NCI-H146 (cell line): ENCODE data around the gene ITPRIP.

ENCODE experiments used
- DNase-seq: peaks from one replicate; lab custom pipeline; 2025; lab: John Stamatoyannopoulos, UW

ITPRIP gene

DNA sequence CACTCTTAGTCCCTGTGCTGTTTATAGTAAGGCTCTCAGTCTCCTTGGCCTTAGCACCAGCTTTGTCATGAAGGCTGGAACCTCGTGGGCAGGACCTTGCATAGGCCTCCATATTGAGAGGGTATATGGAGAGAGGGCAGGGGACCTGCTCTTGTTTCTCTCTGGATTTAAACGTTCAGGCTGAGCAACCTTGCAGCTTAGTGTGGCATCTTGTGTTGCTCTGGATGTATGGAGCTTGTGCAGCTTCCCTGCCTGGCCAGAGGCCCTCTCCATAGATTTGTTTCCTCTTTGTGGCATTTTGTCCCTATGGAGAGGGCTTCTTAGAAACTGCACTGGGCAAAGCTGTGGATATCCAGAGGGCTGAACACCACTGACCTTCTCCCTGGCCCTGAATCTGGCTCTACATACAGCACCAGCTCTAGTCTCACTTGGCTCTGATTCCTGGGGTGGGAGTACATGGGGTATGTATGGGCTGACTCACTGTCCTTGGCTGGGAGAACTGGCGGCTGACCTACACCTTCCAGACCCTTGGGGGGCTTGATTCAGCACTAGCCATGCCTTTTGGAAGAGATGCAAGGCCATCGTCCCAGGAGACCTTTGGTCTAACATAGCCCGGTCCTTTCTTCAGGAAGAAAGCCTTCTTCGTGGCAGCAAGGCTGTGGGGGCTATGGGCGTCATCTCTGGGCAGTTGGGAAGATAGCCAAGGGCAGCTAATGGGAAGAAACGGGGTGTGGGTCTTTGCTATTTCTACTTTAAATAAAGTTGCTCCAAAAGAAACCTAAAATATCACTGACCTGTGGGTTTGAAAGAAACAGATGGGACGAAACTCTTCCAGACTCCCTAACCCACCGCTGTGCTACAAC is 30.5 kb downstream of the ITPRIP start:
- no peak for DNase-seq

DNA sequence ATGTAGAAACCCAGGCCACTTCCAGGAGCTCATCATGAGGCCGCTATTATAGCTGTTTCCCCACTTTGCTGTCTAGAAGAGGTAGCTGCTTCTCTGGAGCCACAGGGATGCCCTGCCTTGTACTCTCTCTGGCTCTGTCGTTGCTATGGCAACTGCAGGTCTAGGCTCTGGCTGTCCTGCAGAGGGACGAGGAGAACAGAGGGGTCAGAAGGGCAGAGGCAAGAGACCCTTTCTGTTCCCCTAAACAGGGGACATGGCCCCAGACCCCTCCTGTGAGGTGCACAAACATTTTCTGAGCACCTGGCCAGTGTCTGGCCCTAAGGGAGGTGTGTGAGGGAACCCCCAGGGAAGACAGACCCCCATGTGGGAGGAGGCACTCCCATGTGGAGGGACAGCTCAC is 31.4 kb downstream of the ITPRIP start:
- DNase-seq, result peak; percentile 20

GRCh38 chr10:104304927-104305326 is 33.3 kb downstream of the ITPRIP start:
- no peak for DNase-seq

GRCh38 chr10:104304356-104304745 is 33.9 kb downstream of the ITPRIP start:
- DNase-seq, result no peak

- DNase-seq, result no peak
These were observed 34.5 kb downstream of the ITPRIP start for GRCh38 chr10:104303594-104304355.

DNA sequence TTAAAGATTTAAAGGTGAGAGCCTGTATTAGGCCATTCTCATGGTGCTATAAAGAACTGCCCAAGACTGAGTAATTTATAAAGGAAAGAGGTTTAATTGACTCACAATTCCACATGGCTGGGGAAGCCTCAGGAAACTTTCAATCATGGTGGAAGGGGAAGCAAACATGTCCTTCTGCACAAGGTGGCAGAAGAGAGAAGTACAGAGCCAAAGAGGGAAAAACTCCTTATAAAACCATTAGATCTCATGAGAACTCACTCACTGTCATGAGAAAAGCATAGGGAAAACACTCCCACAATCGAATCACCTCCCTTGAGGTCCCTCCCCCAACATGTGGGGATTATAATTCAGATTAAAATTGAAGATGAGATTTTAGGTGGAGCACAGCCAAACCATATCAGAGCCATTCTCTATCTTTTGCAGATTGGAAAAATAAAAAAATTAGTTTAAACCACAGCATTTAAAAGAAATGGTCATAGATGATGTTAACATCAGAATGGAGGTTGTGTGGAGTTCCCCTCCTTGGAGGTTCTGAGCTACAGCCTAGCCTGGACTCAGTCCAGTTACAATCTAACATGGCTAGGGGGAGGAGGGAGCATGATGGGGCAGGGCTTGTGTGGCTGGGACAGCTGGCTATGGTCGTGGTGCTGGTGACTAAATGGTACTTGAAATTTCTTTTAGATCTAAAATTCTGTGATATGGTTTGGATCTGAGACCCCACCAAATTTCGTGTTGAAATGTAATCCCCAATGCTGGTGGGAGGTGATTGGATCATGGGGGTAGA is 36.2 kb downstream of the ITPRIP start:
- DNase-seq, result no peak

GRCh38 chr10:104300736-104301292 is 37.5 kb downstream of the ITPRIP start:
- DNase-seq, result peak; percentile 85

DNA sequence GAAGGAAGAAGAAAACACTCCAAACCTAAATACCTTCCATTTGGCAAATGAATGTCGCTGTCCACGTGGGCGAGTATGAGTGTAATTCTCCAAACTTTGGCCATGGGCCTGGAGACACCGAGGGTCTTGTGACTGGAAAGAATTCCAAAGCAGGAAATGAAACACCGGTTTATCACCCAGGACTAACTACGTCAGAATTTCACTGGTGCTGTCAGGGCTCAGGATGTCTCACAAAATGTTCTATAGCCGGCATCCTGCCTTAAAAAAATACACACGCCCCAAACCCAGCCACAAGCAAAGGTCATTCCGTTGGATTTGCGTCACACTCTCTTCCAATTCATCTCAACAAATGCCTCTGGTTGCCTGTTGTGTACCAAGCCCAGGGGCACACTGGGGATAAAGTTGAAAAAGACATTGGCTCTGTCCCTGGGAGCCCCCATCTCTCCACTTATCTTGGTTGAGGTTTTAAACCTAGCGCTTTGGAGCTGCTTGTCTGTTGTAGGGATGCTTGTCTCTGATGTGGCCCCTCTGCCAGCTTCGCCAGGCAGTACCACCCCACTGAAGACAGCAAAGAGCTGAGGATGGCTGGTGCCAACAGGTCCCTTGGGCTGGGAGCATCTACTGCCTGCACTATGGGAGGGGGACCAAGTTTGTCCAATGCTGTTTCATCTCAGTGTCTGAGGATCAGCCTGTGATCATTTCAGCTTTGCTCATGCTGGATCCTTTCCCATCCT is 38.1 kb downstream of the ITPRIP start:
- no peak for DNase-seq

DNA sequence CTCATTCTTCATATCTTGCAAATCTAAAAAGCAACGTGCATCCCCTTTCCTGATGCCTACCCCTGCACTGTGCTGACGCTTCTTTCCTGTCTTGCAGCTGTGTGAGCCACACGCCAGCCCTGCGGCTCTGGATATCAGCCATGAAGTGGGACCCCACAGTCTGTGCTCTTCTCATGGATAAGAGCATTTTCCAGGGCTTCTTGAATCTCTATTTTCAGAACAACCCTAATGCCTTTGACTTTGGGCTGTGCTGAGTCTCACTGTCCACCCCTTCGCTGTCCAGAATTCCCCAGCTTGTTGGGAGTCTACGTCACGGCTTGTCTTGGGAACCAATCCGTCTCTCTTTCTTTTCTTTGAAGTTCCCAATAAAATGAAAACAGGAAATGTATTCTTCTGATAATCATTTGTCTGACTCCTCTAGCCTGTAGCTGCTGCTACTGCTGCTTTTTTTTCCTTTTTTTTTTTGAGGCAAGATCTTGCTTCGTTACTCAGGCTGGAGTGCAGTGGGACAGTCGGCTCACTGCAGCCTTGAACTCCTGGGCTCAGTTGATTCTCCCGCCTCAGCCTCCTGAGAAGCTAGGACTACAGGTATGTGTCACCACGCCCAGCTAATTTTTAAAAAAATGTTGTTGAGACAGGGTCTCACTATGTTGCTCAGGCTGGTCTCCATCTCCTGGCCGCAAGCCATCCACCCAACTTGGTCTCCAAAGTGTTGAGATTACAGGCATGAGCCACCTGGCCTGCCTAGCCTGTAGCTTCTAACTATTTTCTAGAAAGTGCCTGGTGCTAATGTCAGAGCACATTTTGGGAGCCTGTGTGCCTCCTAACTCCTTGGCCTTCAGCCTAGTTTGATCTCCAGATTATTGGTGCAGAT is 39.0 kb downstream of the ITPRIP start:
- no peak for DNase-seq

DNA sequence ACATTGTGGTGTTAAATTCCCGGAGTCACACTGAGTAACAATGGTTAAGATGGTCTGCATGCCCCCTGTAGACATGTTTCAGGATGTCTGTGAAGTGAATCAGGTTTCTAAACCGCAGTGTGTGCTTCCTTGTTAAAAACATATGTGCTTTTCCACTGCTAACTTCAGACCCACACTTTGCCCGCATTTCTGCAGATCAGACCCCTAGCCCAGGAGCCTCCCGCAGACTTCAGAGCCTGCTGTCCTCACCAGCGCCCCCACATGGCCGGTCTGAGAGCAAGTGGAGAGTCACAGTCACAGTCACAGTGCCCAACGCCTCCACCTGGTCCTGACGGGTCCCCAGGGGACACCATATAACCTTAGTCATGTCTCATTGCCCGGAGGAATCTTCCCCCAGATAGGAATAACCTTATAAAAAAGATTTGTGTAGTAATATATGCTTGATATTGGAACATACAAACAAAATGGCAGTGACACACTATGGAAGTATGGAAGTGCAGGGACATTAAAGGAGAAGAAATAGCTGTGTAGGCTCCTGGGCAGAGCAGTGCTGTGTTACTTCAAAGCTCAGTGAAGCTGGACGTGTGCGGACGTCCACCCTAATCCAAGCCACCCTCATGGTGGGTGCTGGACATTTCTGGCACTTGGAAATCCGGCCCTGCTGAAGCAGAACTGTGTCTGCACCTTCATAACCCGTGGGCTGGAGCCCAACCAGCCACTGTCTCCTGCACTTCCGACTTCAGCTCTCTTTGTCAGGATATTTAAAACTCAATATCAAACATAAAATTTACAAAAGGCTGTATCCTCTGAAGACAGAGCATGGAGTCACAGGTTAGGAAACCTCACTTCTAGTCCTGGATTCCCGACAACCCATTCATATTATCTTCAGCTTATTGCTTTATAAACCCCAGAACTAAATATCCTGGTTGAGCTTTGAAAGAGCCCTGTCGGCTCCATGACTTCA is 40.3 kb downstream of the ITPRIP start:
- no peak for DNase-seq

- DNase-seq, result no peak
These were observed 41.4 kb downstream of the ITPRIP start for GRCh38 chr10:104296687-104297436.

- no peak for DNase-seq
These were observed 44.4 kb downstream of the ITPRIP start for GRCh38 chr10:104293781-104294321.

DNA sequence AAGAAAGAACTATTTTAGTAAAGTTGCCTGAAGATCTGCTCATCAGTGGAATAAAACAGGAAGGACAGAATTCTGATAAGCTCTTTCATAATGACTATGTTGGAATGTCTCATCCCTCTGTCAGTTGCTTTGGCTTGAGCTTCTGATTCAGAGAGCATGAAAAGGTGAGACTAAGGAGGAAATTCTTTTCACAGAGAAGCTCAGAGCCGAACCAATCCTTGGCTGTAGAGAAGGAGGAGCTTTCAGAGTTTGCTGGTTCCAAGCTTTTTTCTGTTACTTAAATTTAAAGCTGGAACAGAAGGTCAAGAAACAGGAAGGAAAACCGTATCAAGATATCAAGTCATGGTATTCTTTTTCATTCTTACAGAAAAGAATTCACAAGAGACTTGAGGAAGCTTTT is 45.3 kb downstream of the ITPRIP start:
- no peak for DNase-seq

GRCh38 chr10:104291439-104291951 is 46.8 kb downstream of the ITPRIP start:
- DNase-seq, result peak; percentile 86

- DNase-seq, result no peak
These were observed 49.9 kb downstream of the ITPRIP start for GRCh38 chr10:104288355-104288754.

DNA sequence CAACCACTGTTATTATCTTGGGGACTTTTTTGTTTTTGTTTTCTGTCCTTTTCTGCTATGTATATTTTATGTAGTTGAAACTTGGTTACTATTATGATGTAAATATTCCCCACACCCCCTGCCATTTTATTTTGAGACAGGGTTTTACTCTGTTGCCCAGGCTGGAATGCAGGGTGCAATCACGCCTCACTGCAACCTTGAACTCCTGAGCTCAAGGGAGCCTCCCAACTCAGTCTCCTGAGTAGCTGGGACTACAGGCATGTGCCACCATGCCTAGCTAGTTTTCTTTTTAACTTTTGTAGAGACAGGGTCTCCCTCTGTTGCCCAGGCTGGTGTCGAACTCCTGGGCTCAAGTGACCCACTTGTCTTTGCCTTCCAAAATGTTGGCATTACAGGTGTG is 51.3 kb downstream of the ITPRIP start:
- DNase-seq, result no peak

DNA sequence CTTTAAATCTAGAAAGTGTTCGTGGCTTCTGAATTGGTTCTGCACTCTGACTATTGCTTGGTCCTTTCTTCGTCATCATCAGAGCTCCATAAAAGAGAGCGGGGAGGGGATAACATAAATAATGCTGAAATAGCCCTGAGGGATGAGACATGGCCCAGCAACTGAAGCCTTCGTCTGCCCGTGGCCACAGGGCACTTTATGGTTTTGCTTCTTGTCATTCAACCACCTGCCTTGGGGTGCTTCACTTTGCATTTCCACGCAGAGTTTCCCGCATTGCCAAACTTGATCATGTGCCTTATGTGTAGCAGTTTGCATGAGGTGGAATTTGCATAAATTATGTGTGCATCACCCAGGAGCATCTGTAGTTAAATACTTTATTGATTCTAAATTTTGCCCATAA is 53.4 kb downstream of the ITPRIP start:
- no peak for DNase-seq

DNA sequence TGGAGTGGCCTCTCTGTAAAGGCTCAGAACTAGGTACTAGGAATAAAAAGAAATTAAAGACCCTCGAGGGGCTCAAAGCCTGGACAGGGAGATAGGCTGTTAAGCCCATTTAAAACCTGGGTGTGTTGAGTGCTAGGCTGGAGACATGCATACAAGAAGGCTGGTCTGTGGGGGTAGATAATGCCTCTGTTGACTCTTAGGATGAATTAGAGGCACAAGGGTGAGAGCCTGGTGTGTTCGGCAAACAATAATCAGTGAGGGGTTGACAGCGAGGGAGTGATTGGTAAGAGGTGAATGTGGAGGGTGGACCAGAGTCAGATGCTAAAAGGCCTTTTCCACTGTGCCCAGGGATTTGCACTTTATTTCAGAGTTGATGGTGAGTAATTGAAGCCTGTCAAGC is 56.6 kb downstream of the ITPRIP start:
- peak; percentile 72 for DNase-seq
